PFSK-1 (cell line): ENCODE results near the gene MGP.

Source experiments
- FOXP2 ChIP-seq: optimal IDR thresholded peaks from 2 replicates; pipeline ENCODE3; 2011; ENCODE audit warnings: borderline replicate concordance, control low read depth, inconsistent platforms; ENCODE audit not compliant: insufficient read depth; ENCODE audit errors: extremely low read length, extremely low read depth
- POLR2AphosphoS5 ChIP-seq: IDR thresholded peaks from 2 replicates; pipeline ENCODE4 v1.6.1; 2012; ENCODE audit warnings: low read depth, mild to moderate bottlenecking, control low read depth, low read length, moderate library complexity
- REST ChIP-seq, 2 experiments: IDR thresholded peaks; 2 replicates each; pipeline versions ENCODE4 v1.6.1 to v1.8.0; 2011 to 2012; ENCODE audit warnings: low read depth in 2 of 2, low read length in 2 of 2, control low read depth in 1 of 2, inconsistent platforms in 1 of 2, mild to moderate bottlenecking in 1 of 2, moderate library complexity in 1 of 2; ENCODE audit not compliant: insufficient read depth in 1 of 2
- TAF1 ChIP-seq: IDR thresholded peaks from 2 replicates; pipeline ENCODE4 v1.6.1; 2012; ENCODE audit warnings: low read length, control low read depth, borderline replicate concordance; ENCODE audit not compliant: insufficient read depth

- TF ChIP-seq POLR2AphosphoS5 (no peak), REST (IDR thresholded peaks at IDR 0.05; ENCODE audit: insufficient read depth in 1 of 2, low read depth in 2 of 2, low read length in 2 of 2) (no peak), TAF1 (no peak), FOXP2 (no peak)
These were observed 16.8 kb upstream of the MGP start for GRCh38 chr12:14902465-14902864.
